G401.6 (cell line): ENCODE data around the gene DHRS12.

Source experiments
- FAIRE-seq: peaks from 2 replicates; lab custom pipeline; 2012; peaks lifted over from hg19 to GRCh38; lab: Jason Lieb, UNC

The DHRS12 gene

GRCh38 chr13:51758691-51759090 is 45.3 kb downstream of the DHRS12 start:
- FAIRE-seq: no peak

GRCh38 chr13:51756651-51757050 is 47.3 kb downstream of the DHRS12 start:
- no peak for FAIRE-seq

- FAIRE-seq: no peak
These were observed 56.2 kb downstream of the DHRS12 start for GRCh38 chr13:51747438-51748434.

DNA sequence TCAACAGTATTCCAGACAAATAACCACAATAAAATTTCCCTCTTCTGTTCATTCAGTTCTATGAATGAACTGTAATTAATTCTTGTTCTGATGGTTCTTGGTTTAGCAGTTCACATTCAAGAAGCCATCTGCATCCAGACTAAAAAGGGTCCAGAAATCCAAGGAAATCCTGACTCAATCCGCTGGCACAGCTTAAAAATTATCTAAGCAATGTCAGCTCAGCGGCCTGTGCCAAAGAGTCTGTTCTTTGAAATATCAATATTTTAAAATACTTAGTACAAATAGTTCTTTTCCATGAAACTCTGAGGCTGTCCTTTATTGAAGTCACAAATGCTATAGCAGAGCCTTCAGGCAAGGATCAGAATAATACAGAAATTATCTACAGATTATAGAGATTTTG is 57.2 kb downstream of the DHRS12 start:
- FAIRE-seq: no peak

- FAIRE-seq: no peak
These were observed 58.7 kb downstream of the DHRS12 start for GRCh38 chr13:51745243-51745642.

DNA sequence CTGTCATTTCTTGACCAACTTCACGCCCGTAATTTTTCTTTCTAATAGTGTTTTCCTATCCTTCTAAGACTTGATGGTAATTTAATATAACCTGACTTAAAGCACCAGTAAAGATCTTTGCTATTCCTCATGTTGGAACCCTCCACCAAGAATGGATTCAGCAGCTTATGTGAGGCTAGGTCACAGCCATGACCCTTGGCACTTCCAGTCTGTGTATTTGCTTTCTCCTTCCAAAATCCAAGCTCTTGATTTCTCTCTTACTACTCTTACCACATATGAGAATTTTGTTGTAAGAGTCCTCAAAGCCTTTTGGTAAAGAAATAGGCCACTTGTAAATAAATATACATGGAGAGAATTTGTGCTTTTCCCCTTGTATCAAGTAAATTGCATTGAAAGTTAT is 61.4 kb downstream of the DHRS12 start:
- no peak for FAIRE-seq

GRCh38 chr13:51742031-51742430 is 61.9 kb downstream of the DHRS12 start:
- no peak for FAIRE-seq

GRCh38 chr13:51740698-51741097 is 63.3 kb downstream of the DHRS12 start:
- no peak for FAIRE-seq

DNA sequence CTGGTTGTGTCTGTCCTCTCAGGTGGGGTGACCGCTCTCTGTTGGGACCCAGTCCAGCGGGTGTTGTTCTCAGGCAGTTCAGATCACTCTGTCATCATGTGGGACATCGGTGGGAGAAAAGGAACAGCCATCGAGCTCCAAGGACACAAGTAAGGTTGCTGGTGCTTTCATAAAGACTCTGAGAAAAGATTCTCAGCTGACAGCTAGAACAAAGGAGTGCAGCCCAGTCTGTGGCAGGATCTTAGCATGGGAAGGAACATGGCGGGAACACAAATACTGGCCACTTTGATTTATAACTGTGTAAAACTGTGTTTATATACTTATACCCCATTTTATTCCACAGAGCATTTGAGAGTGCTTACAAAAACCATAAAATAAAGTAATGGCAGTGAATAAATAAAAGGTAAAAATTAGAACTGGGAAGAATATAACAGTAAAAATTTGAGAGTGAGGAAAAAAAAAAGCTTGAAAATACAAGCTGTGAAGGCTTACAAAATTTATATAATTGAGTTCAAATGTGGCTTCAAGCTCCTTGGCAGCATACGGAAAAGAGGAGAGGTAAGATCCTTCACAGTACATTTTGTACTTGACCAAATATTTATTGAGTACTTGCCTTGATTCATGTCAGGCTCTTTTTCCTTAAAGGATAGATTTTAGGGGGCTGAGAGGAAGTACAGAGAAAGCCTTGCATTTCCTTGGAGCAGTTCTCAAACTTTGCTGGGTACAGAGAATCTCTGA is 64.8 kb downstream of the DHRS12 start:
- FAIRE-seq: no peak

GRCh38 chr13:51738226-51738905 is 65.6 kb downstream of the DHRS12 start:
- FAIRE-seq: no peak

GRCh38 chr13:51737609-51738008 is 66.4 kb downstream of the DHRS12 start:
- FAIRE-seq: no peak

GRCh38 chr13:51734786-51735185 is 69.2 kb downstream of the DHRS12 start:
- FAIRE-seq: no peak

- no peak for FAIRE-seq
These were observed 70.3 kb downstream of the DHRS12 start for GRCh38 chr13:51733374-51734298.

DNA sequence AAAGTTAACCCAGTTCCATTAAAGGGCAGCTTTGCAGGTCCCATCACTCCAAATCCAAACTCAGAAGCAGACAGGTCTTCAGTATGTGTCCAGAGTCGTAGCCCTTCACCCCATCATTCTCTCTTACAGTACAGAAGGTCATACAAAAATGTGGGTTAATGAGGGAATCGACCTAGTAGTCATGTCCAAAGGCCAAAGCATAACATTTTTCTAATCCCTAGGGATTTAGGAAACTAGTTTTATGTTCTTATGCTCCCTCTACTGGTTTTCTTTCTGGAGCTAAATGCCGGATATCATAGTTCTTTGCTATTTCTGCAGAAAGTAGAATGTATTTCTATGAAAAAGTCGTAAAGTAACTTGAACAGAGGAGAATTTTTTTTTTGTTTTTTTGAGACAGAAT is 72.2 kb downstream of the DHRS12 start:
- no peak for FAIRE-seq

GRCh38 chr13:51730927-51731326 is 73.0 kb downstream of the DHRS12 start:
- no peak for FAIRE-seq

GRCh38 chr13:51729866-51730553 is 74.0 kb downstream of the DHRS12 start:
- no peak for FAIRE-seq

DNA sequence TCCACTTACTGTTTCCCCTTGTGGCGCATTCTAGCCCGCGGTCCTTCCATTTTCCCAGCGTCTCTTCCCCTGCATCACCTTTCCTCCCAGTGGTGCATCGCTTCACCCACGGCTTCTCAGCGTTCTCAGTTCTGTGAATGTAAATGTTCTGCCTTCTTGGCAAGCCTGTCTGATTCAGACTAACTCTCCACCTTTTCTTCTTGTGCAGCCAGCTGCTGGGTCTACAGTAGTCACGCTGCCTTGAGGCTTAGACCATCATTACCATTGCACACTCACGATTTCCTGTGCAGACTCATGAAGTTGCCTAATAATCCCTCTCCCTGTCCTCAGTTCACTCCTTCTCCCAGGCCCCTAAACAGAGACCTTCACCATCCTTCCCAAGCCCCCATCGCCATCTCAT is 75.0 kb downstream of the DHRS12 start:
- FAIRE-seq: no peak

DNA sequence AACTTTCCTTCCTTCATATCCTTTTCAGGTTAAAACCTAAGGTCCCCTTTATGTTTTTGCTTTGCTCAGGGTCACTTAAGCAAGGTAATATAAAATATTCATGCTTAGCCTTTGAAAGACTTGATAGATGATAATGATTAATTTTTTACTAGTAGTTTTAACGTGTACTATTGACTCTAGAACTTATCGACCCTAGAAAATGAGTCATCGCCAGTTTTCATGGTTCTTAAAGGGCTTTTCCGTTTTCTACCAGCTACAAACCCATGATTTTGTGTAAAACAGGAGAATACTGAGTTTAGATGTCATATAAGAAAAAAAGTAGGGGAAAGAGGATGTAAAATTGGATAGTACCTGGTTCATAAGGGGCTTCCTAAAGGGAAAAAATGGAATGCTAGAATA is 75.7 kb downstream of the DHRS12 start:
- no peak for FAIRE-seq

DNA sequence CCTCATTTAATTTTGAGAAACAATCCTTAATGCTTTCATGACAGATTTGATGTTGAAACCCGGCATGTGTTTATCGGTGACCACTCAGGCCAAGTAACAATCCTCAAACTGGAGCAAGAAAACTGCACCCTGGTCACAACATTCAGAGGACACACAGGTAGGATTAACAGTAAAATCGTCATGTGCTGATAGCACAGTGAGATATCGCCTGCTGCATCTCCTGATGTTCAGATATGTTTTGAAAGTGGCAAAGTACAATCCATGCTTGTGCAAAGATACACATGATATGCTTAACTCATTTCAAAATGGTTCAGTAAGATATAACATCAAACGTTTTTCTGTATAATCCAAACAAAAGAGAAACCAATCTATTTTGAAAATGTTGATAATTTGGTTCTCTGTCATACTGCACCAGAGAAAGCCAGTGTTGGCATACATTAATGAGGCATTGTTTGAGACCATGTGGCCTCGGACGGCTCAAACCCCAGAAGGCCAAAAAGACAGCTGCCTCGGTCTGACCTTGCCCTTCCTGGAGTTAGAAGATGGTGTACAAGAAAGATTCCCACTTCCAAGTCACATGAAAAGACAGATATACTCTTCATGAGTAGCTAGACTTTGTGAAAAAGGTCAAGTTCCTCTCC is 76.2 kb downstream of the DHRS12 start:
- no peak for FAIRE-seq

- FAIRE-seq: no peak
These were observed 77.3 kb downstream of the DHRS12 start for GRCh38 chr13:51726446-51727193.
